Measurements from ENCODE around the gene SUGCT.

SUGCT gene

GRCh38 chr7:40608321-40609075, 473.7 kb downstream of the SUGCT start:
- Histone ChIP-seq H3K9ac (no peak overlapping the region), H3K27me3 (ENCODE audit: control insufficient read depth, insufficient read depth, low read length) (no peaks in the 10 kb centered on the region), H3K36me3 (ENCODE audit: control insufficient read depth, insufficient read depth, low read length) (no peaks in the 10 kb centered on the region), H3K4me1 (no peaks in the 10 kb centered on the region), H3K4me2 (ENCODE audit: low read length) (no peak overlapping the region), H3K9me3 (ENCODE audit: control insufficient read depth, low read length) (no peaks in the 10 kb centered on the region), H3K4me3 (ENCODE audit: low read depth, low read length) (no peak overlapping the region), H3K27ac (no peak overlapping the region), H3K79me2 (no peaks in the 10 kb centered on the region), H2AFZ (no peak overlapping the region)
- TF ChIP-seq CTCF (IDR thresholded peaks at IDR 0.05), result no peak

GRCh38 chr7:40610461-40610860, 475.7 kb downstream of the SUGCT start:
- Histone ChIP-seq H2AFZ (no peak overlapping the region), H3K4me3 (ENCODE audit: low read depth, low read length) (no peak overlapping the region), H3K79me2 (no peaks in the 10 kb centered on the region), H3K36me3 (ENCODE audit: control insufficient read depth, insufficient read depth, low read length) (no peaks in the 10 kb centered on the region), H3K9ac (no peak overlapping the region), H3K4me1 (no peaks in the 10 kb centered on the region), H3K27ac (no peak overlapping the region), H3K4me2 (ENCODE audit: low read length) (no peak overlapping the region), H3K27me3 (ENCODE audit: control insufficient read depth, insufficient read depth, low read length) (no peaks in the 10 kb centered on the region), H3K9me3 (ENCODE audit: control insufficient read depth, low read length) (no peaks in the 10 kb centered on the region)
- TF ChIP-seq CTCF (IDR thresholded peaks at IDR 0.05), result no peak

GRCh38 chr7:40611095-40611871, 476.5 kb downstream of the SUGCT start:
- H3K4me1 ChIP-seq, result no peaks in the 10 kb centered on the region
- H3K9ac ChIP-seq, result no peak overlapping the region
- H3K4me3 ChIP-seq (ENCODE audit: low read depth, low read length), result no peak overlapping the region
- H3K4me2 ChIP-seq (ENCODE audit: low read length), result no peak overlapping the region
- H3K27ac ChIP-seq, result no peak overlapping the region
- H3K36me3 ChIP-seq (ENCODE audit: control insufficient read depth, insufficient read depth, low read length), result no peaks in the 10 kb centered on the region
- H3K79me2 ChIP-seq, result no peaks in the 10 kb centered on the region
- no peak overlapping the region for H2AFZ ChIP-seq
- no peaks in the 10 kb centered on the region for H3K27me3 ChIP-seq (ENCODE audit: control insufficient read depth, insufficient read depth, low read length)
- no peaks in the 10 kb centered on the region for H3K9me3 ChIP-seq (ENCODE audit: control insufficient read depth, low read length)
- TF ChIP-seq CTCF (IDR thresholded peaks at IDR 0.05), result no peak

- no peaks in the 10 kb centered on the region for H3K36me3 ChIP-seq (ENCODE audit: control insufficient read depth, insufficient read depth, low read length)
- no peak overlapping the region for H2AFZ ChIP-seq
- H3K9me3 ChIP-seq (ENCODE audit: control insufficient read depth, low read length), result no peaks in the 10 kb centered on the region
Measured at GRCh38 chr7:40612298-40612697, 477.5 kb downstream of the SUGCT start.

More at GRCh38 chr7:40612298-40612697, 477.5 kb downstream of the SUGCT start:
- H3K4me2 ChIP-seq (ENCODE audit: low read length), result no peak overlapping the region
- H3K27me3 ChIP-seq (ENCODE audit: control insufficient read depth, insufficient read depth, low read length), result no peaks in the 10 kb centered on the region
- no peak overlapping the region for H3K27ac ChIP-seq
- H3K79me2 ChIP-seq, result no peaks in the 10 kb centered on the region
- no peaks in the 10 kb centered on the region for H3K4me1 ChIP-seq
- no peak overlapping the region for H3K9ac ChIP-seq
- no peak overlapping the region for H3K4me3 ChIP-seq (ENCODE audit: low read depth, low read length)
- no peak for TF ChIP-seq CTCF (IDR thresholded peaks at IDR 0.05)

All from parathyroid adenoma (tissue), 2 donors.